Stimulated activated CD4-positive, alpha-beta T cell treated with anti-CD3 and anti-CD28 coated beads, Interleukin-1b, Interleukin-23, amount 100 ng/mL, for 24 hours (primary cell): Measurements from ENCODE around the gene SUSD4.

ENCODE experiments used
- DNase-seq, 4 experiments: peaks; one replicate each; pipeline ENCODE4 v3.0.0-alpha.2; 2020; ENCODE audit warnings: low read depth in 4 of 4, low spot score in 1 of 4

Gene SUSD4

DNA sequence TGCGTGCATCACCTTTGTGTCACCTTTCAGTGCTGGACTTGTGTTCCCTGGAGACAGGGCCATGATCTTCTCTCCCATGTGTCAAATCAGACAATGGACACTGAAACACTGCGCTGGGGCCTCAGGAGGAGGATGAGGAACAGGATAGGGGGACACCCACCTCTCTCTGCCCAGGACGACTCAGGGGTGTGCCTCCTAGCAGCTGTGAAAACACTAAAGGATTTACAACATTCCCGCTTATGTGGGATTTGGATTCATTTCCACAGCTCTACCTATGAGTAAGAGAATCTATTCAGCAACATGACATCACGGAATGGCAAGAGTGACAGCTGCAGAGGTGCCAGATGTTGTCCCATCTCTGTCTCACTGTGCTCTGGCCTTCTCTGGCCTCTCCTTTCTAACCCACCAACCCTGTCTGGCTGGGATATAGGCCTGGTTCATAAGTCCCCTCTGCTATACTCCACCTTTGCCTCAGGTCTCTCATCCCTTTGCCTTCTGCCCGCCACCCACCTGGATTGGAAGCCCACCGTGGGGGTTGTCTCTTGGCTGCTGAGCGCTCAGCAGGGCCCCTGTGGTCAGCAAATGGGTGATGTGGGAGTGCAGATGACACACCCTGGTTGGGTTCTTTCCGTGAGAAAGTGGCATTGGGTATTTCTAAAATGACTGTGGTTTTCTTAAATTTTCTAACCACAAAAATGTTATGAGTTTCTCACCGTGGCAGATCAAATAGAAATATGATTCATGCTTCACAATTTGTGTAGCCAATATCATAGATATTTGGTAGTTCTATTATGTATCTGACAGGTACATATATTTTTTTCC is 173.9 kb downstream of the SUSD4 start:
- DNase-seq = peak; percentile 27 to 57 (median 36)

DNA sequence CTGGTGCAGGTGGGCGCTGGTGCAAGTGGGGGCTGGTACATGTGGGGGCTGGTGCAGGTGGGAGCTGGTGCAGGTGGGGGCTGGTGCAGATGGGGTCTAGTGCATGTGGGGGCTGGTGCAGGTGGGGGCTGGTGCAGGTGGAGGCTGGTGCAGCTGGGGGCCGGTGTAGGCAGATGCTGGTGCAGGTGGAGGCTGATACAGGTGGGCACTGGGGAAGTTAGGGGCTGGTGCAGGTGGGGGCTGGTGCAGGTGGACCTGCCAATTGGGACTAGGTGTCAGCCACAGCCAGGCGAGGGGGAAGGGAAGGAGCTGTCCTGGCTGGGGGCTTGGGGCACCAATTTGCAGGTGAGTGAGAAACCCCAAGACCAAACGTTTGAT is 174.5 kb downstream of the SUSD4 start:
- no peak for DNase-seq

DNA sequence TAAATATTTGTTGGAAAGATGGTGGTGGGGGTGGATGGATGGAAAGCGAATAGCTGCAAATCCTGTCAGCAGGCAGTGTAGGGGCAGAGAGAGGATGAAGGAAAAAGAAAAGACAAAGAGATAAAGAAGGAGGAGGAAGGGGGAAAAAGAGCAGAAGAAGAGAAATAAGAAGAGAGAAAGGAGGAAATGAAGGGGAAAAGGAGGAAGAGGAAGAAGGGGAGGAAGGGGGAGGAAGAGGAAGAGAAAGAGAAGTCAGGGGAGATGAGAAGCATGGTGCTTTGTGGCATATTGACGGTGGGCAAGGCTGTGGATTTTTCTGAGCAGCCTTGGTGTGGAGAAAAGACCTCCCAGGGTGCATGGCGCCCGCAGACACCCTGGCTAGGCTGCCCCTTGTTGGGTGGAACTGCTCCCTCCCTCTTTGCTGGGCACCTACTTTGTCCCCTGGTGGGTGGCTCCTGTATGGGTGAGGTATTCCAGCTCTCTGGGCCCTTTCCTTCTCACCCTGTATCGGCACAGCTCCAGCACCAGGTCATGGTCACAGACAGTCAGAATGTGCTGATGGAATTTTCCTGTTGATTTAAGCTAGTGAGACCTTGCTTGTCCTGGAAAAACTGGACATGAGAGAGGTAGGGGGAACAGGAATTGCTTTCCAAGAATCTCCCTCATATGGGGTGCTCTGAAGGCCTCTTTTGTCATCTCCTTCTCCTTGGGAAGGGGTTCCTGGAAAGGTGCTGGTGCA is 175.2 kb downstream of the SUSD4 start:
- DNase-seq = no peak

DNA sequence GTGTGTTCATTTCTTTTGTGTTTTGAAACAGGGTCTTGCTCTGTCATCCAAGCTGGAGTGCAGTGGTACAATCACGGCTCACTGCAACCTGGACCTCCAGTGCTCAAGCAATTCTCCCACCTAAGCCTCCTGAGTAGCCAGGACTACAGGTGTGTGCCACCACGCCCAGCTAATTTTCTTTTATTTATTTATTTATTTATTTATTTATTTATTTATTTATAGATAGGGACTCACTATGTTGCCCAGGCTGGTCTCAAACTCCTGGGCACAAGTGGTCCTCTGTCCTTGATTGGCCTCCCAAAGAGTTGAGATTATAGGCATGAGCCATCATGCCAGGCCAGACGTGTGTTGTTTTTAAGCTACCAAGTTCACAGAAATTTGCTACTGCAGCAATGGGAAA is 177.2 kb downstream of the SUSD4 start:
- no peak for DNase-seq

DNA sequence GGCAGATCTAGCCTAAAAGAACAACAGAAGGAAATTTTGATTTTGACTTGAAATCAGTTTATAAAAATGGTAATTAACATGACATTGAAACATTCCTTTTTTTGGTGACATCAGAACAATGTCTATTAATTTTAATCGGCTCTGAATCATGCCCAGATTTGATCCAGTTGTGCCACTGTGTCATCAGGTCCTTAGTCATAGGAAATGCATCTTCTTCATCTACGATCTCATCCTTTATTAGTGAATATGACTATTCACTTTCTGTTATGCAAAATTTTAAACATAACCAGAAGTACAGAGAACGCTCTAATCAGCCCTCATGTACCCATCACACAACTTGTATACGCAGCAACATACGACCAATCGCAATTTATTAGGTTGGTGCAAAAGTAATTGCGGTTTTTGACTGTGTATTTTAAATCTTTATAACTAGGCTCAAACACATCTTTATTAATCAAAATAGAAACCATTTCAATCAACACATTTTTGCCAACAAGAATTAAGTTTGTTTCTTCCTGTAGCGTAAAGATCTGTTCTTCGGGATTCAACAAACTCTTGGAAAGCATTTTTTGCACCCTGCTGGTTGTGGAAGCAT is 180.6 kb downstream of the SUSD4 start:
- DNase-seq = no peak

DNA sequence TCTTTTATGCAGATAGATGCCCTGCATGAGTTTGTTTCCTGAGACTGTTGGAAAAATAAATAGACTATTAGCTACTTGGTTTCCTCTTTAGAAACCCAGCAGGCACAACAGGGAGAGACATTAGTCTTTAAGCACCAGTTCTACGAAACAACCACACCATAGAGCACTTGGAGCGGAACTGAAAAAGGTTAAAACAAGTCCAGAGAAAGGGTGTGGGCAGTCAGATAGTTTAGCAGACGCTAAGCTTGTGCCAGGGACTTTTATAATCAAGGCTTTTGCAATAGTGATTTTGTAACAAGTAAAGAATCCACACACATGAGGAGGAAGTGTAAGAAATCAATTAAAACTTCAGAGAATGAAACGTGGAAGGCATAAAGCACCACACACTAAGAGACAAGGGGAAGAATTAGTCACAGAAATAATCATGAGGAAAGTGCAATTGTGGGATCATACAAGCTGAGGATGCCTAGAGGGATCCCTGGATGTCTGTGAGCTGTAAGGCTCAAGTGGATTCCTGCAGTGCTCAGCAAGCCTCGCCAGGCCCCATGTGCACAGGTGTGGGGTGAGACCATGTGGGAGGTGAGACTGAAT is 183.2 kb downstream of the SUSD4 start:
- no peak for DNase-seq

DNA sequence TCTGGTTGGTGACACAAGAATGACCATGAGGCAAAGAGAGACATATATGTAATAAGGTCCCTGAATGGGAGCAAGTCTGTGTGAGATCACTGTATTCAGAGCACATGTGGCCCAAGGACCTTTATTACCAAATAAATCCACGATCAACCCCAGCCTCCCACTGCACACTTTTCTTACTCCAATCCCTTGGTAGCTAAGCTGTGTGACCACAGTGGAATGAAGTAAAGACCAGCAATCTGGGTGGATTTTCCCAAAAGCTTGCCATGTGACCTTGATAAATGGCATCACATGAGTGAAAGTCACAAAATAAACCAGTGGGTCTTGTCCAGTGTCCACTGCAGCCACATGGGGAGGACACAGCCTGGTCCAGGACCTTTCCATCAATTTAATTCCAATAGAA is 184.2 kb downstream of the SUSD4 start:
- no peak for DNase-seq

DNA sequence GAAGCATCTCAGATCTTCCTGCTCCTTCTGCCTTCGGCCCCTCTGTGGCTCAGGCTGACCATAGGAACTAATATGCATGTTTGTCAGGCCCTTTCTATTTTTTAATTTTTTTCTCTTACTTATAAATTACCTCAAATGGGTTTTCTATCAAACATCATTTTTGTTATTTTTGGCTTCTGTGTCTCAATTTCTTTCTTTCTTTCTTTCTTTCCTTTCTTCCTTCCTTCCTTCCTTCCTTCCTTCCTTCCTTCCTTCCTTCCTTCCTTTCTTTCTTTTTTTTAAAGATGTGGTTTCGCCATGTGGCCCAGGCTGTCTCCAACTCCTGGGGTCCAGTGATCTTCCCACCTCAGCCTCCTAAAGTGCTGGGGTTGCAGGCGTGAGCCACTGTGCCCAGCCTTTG is 184.7 kb downstream of the SUSD4 start:
- no peak for DNase-seq

DNA sequence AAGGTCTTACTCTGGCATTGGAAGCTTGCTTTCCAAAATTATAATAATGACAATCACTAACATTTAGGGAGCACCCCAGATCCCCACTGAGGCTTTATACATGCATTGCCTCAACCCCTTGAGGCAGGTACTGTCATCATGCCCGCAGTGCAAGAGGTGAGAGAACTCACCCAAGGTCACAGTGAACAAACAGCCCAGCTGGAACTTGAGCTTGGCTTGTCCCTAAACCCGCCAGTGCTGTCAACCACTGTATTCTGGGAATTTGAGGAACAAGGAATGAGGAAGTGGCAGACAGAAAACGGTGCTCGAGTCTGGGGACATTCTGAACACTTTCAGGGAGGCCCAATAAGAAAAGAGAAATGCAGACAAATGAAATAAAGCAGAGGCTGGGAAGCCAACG is 186.3 kb downstream of the SUSD4 start:
- no peak for DNase-seq

DNA sequence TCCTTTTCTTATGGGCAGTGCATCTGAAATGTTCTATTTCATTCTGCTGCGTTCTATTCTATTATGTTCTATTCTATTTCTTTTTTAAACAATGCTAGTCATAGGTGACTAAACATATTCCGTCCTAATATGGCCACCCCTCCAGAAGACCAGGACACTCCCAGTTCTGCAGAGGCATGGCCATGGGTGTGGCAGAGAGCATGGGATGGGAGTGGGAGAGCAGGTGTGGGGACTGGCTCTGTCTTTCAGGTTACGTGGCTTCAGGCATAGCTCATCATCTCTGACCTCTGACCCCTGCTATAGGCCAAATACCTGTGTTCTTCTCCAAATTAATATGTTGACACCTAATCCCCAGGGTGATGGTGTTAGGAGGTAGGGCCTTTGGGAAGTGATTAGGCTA is 187.5 kb downstream of the SUSD4 start:
- DNase-seq = no peak

DNA sequence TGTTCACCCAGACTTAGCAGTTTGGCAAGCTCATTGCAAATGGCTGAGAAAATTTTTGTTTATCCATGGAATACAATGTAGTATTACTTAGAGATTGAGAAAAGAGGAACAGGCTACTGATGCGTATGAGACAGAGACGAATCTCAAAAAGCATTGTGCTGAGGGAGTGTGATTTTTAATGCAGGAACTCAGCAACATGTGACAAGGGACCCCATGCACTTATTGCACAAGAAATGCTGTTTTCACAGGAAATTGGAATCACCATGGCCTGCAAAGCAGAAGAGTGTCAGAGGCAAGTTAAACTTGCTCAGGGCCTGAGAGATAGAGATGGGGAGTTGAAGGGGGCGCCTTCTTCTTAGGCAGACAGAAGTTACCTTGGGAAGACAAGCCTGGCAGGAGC is 188.3 kb downstream of the SUSD4 start:
- DNase-seq = no peak

DNA sequence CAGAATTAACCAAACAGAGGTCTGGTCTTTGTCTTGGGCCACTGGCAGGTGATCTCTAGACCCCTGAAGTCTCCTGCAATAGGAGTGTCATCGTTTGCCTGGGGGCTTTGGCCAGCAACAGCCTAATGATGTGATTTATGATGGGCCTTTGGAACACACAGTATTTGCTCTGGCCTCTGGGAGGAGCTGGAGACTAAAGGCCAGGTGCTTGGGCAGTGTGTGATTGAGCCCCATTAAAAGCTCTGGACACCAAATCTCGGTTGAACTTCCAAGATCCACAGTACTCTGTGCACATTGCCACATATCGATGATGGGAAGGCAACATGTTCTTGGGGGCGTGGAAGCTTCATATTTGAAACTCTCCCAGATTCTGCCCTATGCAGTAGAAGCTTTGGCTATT is 188.9 kb downstream of the SUSD4 start:
- no peak for DNase-seq
